Limb (tissue), 2 donors: ENCODE results near the gene PYCARD.
"Not testable (repeated sequence)": the region's sequence is repeated elsewhere in the genome, so short reads cannot be mapped to it uniquely, and the experiment has no call there.

Experiments
- DNase-seq, 2 donors: peaks; one replicate each; pipeline ENCODE4 v3.0.0-alpha.2; 2016; ENCODE audit errors: extremely low spot score in 2 of 2

Gene PYCARD

DNA sequence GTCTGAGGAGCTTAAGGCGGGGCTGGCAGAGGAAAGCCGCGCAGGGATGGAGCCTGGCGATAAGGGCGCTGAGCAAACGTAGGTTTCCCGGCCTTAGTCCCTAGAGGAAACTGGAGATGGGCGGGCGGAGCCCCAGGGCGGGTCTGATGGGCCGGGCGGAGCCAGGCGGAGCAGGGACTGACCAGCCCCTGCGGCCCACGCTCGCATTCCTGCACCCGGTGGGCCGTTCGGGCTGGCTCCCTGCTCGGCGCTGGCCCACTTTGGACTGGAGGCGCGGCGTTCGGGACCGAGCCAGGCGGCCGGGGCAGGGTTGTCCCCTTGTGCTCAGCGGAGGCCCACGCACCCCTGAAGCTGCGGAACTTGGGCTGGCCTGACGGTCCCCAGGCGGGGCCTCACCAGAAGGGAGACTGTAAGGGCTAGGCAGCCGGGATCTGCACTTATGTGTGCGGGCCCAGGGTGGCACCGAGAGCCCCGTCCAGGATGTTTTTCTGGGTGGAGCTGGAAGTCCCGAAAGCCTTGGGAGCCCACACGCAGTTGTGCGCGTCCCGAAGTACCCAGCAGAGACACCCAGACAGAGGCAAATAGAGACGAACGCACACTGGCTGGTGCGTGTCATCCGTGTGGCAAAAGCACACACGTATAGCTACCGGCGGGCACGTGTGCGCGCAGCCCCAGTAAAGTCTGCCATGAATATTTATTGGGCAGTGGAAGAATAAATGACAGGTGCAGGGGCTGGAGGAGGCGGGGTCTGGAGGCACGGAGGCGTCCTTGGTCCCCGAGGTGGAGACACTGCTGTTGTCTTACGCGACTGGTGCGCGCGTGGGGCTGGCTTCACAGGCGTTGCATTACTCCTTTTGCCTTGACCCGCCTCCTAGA lies 13.0 kb upstream of the PYCARD start:
- peak in 1 of 2 donors; percentile 46 for DNase-seq

DNA sequence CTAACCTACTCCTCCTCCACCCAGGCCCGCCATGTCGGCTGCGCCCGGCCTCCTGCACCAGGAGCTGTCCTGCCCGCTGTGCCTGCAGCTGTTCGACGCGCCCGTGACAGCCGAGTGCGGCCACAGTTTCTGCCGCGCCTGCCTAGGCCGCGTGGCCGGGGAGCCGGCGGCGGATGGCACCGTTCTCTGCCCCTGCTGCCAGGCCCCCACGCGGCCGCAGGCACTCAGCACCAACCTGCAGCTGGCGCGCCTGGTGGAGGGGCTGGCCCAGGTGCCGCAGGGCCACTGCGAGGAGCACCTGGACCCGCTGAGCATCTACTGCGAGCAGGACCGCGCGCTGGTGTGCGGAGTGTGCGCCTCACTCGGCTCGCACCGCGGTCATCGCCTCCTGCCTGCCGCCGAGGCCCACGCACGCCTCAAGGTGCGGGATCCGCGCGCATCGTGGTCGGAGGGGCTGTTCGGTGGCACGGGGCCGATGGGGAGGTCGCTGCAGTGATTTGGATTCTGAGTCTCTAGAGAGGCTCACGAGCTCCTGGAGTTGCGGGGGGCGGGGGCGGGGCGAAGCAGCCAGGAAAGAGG lies 12.2 kb upstream of the PYCARD start:
- DNase-seq = peak in 1 of 2 donors; percentile 55

DNA sequence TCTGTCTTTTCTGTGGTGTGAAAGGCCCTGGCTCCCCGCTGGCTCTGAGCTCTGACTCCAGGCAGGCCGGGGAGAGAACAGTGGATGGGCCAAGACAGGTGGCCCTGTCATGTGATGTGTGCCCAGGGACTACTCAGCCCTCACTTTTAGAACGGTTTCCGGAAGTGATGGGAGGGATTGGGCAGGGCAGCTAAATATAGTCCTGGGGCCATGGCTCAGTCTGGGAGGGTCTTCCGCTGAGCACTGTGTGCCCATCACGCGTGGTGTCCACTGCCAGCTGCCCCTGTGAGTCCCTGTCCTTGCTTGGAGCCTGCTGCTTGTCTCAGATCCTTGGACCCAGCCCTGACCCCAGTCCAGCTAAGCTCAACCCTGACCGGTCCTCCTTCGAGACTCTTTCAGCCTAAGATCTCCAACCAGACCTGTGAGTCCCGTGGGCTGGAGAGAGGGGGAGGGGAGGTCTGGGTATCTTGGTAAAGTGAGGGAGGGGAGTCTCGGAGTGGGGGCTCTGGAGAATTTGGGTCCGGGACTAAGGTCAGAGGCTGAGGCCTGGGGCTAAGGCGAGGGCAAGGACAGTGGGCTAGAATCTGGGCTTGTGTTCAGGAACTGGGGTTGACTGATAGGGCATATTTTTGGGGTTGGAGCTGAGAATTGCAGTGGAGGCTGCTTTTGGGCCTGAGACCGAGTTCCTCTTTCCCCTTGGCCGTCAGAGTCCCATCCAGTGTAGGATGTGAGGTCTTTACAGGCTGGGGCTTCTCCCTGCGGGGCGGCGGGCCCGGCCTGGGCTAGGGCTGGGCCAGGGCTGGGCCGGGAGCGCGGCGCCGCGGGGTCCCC lies 11.5 kb upstream of the PYCARD start, which contains the start of gene TRIM72:
TRIM72 (plus strand) TSS at position 243 of the 831 bp plus-strand sequence. CDS start 620 bp downstream, outside the sequence.
- DNase-seq = peak; percentile 50 to 61

DNA sequence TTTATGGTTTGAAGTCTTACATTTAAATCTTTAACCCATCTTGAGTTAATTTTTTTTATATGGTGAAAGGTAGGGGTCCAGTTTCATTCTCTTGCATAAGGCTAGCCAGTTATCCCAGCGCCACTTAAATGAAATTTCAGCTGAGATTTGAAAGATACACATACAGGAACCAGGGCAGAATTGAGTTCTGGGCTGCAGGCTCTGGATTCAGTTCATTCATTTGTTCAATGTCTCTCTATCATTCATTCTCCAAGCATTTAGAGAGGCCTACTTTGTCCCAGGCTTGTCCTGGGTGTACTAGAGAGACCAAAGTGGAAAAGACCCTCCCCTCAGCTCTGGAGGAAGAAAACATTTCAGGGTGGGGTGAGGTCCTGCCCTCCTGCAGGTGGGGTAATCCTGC lies 10.8 kb upstream of the PYCARD start:
- DNase-seq = no peak

DNA sequence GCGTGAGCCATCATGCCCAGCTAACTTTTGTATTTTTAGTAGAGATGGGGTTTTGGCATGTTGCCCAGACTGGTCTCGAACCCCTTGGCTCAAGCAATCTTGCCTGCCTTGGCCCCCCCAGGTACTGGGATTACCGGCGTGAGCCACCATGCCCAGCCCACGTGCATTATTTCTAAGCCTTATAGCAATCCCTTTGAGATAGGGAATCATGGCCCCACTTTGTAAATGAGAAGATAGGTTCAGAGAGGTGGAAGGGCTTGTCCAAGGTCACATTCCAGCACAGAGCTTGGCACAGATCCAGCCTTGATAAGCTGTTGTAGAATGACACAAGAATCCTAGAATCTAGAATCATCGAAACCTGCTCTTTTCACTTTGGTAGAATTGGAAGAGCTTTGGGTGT lies 4.2 kb upstream of the PYCARD start:
- no peak for DNase-seq

DNA sequence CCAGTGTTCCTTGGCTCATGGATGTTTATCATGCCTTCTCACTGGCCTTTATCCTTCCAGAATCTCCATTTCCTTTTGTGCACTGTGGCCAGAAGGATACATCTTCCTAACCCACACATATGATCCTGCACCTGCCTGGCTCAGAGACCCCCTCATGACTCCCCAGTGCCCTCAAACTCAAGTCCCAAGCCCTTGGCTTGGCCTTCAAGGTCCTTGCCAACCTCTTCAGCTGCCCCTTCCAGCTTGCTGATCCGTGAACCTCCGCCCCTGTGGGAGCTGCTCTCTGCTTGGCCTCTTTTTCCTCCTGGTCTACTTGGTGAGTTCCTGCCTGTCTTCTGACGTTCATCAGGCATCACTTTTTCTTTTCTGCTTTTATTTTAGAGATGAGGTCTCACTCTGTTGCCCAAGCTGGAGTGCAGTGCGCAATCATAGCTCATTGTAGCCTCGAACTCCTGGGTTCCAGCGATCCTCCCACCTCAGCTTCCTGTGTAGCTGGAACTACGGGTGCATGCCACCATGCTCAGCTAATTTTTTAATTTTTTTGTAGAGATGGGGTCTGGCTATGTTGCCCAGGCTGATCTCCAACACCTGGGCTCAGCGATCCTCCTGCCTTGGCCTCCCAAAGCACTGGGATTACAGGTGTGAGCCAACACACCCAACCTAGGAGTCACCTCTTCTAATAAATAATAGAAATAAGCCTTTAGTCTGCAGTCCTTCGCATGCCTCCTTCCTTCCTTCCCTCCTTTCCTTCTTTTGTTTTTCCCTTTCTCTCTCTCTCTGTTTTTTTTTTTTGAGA lies 2.5 kb upstream of the PYCARD start:
- no peak for DNase-seq

DNA sequence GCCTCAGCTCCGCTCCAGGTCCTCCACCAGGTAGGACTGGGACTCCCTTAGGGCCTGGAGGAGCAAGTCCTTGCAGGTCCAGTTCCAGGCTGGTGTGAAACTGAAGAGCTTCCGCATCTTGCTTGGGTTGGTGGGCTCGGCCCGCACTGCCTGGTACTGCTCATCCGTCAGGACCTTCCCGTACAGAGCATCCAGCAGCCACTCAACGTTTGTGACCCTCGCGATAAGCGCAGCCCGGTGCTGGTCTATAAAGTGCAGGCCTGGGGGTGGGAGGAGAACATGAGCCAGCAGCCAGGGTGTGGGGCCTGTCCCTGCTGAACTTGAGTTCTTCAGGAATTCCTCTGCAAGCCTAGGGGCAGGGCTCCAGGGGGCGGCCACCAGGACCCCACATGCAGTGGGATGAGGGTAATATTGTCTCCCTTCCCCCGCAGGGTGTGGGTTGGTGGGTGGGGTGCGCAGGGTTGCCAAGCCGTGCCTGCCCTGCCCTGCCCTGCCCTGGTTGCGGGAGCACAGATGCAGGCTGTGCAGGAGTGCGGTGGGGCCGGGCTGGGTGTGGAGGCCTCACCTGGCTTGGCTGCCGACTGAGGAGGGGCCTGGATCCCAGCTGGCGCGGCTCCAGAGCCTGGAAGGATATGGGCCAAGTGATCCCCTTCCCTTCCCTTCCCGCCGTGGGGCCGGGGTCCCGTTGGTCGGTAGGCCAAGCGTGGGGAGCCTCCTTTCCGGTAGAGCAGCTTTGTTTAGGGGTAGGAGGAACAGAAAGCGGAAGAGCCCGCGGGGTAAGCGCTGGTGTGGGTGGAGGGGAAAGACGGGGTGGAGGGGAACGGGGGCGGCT lies 762 bp downstream of the PYCARD start:
- peak in 1 of 2 donors; percentile 53 for DNase-seq

DNA sequence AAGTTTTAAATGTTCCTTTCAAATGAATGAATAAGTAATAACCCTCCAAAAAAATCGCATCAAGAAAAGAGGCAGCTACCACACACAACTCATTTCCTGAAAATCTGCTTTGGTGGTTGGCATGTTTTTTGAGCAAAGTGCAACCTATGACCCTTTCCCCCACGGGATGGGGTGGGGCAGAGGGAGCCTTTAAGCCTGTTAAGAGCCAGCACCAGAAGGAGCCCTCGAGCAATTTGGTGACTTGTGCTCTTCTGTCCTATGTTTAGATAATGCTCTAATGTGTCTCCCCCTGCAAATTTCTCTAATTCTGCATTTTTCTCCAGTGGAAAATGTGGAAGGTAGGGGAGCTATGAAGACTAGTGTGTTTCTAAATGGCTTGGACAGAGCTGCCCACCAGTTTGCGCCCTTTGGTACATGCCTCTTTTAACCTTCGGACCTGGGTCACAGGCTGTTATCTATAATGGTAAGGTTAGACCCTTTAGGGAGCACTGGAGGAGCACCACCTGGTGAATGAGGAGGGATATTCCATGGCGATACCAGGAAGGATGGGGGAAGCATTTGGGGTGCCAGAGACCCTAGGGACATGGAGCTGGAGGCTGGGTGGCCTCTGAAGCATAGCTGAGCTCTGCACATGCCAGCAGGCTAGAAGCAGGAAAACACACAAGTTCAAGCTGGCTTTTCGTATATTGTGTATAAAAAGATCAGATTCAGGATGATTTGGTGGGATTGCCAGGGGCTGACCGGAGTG lies 1.6 kb downstream of the PYCARD start:
- DNase-seq = peak in 1 of 2 donors; percentile 21

DNA sequence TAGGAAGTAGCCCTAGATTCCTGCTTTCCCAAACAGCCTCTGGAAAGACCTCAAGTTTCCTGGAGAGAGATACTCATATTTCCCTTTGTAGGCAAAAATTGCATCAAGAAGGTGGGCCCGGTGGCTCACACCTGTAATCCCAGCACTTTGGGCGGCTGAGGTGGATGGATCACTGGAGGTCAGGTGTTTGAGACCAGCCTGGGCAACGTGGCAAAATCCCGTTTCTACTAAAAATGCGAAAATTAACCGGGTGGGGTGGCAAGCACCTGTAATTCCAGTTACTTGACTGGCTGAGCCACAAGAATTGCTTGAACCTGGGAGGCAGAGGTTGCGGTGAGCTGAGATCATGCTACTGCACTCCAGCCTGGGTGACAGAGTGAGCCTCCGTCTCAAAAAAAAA lies 2.4 kb downstream of the PYCARD start:
- DNase-seq = peak in 1 of 2 donors; percentile 17

DNA sequence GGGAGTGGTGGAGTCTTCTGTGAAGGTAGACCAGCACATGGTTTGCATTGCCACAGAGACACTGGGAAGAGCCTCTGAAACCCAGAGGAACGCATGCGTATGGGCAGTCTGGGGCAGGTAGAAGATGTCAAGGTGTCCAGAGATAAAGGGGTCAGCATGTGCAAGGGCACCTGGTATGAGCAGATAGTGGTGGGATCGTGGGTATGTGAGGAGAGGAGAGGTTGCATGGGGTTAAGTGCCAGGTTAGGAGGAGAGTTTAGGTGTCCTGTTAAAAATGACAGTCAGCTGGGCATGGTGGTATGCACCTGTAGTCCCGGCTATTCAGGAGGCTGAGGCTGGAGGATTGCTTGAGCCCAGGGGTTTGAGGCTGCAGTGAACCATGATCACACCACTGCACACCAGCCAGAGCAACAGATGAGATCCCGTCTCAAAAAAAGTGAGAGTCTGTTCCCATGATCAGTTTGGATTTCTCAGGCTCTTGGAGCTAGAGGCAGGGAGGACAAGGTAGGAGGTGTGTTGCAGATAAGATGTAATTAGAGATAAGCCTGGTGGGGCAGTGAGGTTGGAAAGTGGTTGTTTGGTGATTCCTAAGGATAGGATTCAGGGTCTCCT lies 3.0 kb downstream of the PYCARD start:
- DNase-seq = no peak

DNA sequence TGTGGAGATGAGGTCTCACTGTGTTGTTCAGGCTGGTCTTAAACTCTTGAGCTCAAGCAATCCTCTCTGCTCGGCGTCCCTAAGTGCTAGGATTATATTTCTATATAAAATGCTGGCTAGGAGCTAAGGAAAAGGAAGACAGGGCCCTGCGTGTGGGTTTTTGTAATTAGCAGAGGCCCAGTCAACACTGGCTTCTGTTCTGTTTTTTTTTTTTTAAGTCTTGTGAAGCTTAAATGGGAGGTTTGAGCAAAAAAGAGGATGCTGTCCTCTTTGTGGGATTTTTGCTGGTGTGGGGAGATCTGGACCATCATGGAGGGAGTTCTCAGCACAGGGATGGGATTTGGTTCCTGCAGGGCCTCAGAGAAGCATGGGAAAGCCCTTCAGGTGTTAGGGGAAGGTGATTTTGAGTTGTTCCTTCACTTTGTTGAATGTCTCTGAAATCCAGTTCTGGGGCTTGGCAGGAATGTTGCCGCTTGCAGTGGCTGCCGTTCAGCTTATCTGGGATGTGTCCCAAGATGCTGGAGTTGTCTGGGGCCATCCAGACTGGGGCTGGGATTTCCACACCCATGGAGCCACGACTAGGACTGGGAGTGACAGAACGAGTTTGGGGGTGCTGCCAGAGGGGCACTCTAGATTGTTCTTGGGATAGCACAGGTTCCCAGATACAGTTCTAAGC lies 4.2 kb downstream of the PYCARD start:
- peak in 1 of 2 donors; percentile 19 for DNase-seq

DNA sequence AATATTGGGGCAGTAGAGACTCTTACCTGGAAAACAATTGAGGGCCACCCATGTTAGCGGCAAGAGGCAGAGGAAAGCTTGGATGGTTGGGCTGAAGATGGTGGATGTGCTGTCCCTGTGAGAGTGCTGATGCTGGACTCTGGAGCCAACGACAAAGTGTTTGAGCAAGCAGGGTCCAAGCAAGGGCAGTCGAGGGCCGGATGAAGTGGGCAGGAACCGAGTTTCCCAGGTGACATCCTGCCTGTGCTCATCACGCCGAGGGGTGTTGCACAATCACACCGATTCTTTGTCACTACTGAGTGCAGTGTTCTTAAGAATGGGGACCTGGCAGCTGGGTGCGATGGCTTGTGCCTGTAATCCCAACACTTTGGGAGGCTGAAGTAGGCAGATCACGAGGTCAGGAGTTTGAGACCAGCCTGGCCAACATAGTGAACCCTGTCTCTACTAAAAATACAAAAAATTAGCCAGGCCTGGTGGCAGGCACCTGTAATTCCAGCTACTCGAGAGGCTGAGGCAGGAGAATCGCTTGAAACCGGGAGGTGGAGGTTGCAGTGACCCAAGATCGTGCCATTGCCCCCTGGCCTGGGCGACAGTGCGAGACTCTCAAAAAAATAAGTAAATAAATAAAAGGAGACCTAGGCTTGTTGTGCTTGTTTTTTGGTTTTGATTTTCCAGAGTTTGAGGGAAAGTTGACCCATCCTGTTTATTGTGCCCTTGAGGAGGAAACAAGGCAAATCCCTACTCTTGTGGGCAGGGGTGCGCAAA lies 6.1 kb downstream of the PYCARD start:
- DNase-seq = no peak

DNA sequence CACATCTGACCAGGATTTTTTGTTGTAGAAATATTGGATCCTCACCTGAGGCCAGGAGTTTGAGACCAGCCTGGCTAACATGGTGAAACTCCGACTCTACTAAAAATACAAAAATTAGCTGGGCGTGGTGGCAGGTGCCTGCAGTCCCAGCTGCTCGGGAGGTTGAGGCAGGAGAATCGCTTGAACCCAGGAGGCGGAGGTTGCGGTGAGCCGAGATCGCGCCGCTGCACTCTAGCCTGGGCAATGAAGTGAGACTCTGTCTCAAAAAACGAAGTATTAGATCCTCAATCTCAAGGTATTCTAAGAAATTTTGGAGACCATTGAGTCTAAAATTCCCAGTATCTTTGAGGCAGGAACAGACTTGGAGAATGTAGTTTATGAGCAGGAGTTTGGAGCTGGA lies 6.7 kb downstream of the PYCARD start:
- not testable (repeated sequence) for DNase-seq

DNA sequence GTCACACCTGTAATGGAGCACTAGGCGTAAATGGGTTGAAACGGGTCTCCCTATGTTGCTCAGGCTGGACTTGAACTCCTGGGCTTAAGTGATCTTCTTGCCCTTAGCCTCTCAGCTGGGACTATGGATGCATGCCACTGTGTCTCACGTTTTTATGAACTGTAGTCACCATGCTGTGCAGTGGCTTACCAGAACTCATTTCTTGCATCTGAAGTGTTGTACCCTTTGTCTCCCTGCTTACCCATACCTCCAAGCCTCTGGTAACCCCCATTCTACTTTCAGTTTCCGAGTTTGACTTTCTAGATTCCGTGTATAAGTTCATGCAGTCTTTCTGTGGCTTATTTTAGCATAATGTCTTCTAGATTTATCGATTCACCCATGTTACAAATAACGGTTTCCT lies 7.7 kb downstream of the PYCARD start:
- DNase-seq = no peak

DNA sequence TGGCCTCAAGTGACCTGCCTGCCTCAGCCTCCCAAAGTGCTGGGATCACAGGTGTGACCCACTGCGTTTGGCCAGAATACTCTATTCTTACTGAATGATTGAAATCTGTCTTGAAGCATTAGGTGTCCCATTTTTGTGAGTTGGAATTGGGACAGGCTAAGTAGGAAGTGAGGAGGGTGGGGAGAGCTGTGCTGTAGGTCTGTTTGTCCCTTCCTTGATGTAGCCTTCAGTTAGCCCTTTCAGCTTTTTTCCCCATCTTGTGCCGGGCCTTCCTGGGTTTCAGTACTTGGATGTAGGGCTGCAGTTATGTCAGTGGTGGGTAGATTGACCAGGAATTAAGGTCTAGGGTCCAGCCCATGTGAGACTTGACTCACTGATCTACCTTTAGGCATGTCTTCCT lies 8.7 kb downstream of the PYCARD start:
- DNase-seq = no peak

DNA sequence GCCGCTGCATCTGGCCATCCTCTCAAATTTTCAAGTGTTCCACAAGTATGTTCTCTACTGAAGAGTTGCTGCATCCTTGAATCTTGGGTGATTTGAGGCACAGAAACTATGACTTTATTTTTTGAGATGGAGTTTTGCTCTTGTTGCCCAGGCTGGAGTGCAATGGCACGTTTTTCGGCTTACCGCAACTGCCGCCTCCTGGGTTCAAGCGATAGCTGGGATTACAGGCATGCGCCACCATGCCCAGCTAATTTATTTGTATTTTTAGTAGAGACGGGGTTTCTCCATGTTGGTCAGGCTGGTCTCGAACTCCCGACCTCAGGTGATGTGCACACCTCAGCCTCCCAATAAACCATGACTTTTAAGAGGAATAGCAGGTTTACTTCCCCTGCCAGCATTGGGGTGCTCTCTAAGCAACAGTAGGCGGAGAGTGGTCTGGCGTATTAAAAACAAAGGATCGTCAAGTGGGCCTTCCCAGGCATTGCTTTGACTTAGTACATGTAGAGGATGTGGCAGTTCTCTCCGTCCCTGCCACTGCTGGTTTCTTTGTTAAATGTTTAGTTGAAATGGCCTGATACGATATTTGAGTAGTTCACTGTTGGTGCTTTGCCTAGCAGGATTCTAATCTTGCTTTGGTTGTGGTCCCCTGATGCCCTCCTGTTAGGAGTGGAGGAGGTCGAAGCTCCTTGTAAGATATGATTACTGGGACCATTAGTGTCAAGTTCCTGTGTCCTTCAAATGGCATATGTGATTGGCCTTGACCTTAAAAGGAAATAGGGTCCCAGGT lies 9.5 kb downstream of the PYCARD start:
- DNase-seq = no peak
